HepG2 (cell line): ENCODE measurements around the gene SPATC1L. TPM values are rescaled to one million over a fixed set of nuclear protein-coding genes. Genes with fewer than 3 reads are reported as not detected.
A peak's percentile ranks its signal among the peaks of the same experiment; 100 is the strongest.

Experiments
- ATAC-seq: fragments of 200-7000 bp; cut with Tn5 transposase; 3 replicates; pipeline ENCODE4 v1.9.1; 2020; ENCODE audit warnings: mild to moderate bottlenecking, moderate library complexity
- BruUV-seq: library from RNA; stranded (reverse); fragments of 400-500 nt; replicated peaks from 2 replicates; lab custom pipeline; 2021; lab: Mats Ljungman, UMichigan
- CTCF ChIA-PET: fragments of 300-600 bp; formaldehyde crosslinking; extraction: SDS; loops from one replicate; lab custom pipeline; 2021; ENCODE audit warnings: low total read pairs, inconsistent platforms, low intra/inter-chr PET ratio; lab: Yijun Ruan, JAX
- POLR2A ChIA-PET: fragments of 350-600 bp; sonication (Branson Sonifier 250); formaldehyde crosslinking; loops from one replicate; lab custom pipeline; 2020; ENCODE audit warnings: antibody characterized with exemption, inconsistent platforms; lab: Yijun Ruan, JAX
- DNase-seq: peaks from one replicate; pipeline ENCODE4 v3.0.0-alpha.2; 2015; ENCODE audit warnings: low spot score
- FAIRE-seq: peaks from 3 replicates; lab custom pipeline; 2011; peaks lifted over from hg19 to GRCh38; lab: Jason Lieb, UNC
- H2AFZ ChIP-seq: one replicate; pipeline ENCODE4 v1.6.1; 2011; ENCODE audit warnings: low read length, inconsistent platforms
- H3K27ac ChIP-seq: fragments of 300-600 bp; 3 replicates; pipeline ENCODE4 v1.8.0; 2011; ENCODE audit warnings: mixed run types, mild to moderate bottlenecking, mixed read lengths, low read length, inconsistent platforms; ENCODE audit not compliant: insufficient read depth; ENCODE audit errors: extremely low read length
- H3K27me3 ChIP-seq, 2 experiments: fragments of 200-600 bp in 1 of 2; 2 replicates in 1 of 2; 3 replicates in 1 of 2; pipeline versions ENCODE4 v1.6.0 to v1.8.0; 2011; ENCODE audit warnings: low read length in 2 of 2, mild to moderate bottlenecking in 2 of 2, moderate library complexity in 2 of 2, inconsistent platforms in 1 of 2; ENCODE audit not compliant: insufficient read depth in 2 of 2, control insufficient read depth in 1 of 2
- H3K36me3 ChIP-seq, 2 experiments: fragments of 200-600 bp in 1 of 2; replicated peaks in 1 of 2; 2 replicates in 1 of 2; 3 replicates in 1 of 2; pipeline versions ENCODE4 v1.5.1 to v1.8.0; 2011; ENCODE audit warnings: low read length in 2 of 2, inconsistent platforms in 1 of 2; ENCODE audit not compliant: insufficient read depth in 2 of 2, control insufficient read depth in 1 of 2
- H3K4me1 ChIP-seq: 2 replicates; pipeline ENCODE4 v1.5.1; 2012; ENCODE audit warnings: low read length, inconsistent platforms; ENCODE audit not compliant: insufficient read depth
- H3K4me2 ChIP-seq: 2 replicates; pipeline ENCODE4 v1.6.0; 2011; ENCODE audit warnings: low read depth, low read length, inconsistent platforms
- H3K4me3 ChIP-seq, 3 experiments: fragments of 200-600 bp in 1 of 3; sonication (generic), shearing (Covaris generic) in 1 of 3; replicated peaks in 1 of 3; 2 replicates each; pipeline ENCODE4 v1.5.1; 2011 to 2016; ENCODE audit warnings: low read length in 3 of 3, inconsistent platforms in 2 of 3, low read depth in 2 of 3, mild to moderate bottlenecking in 2 of 3, control low read depth in 1 of 3, mixed read lengths in 1 of 3; ENCODE audit not compliant: insufficient read depth in 1 of 3
- H3K79me2 ChIP-seq: one replicate; pipeline ENCODE4 v1.6.1; 2011; ENCODE audit warnings: low read length, inconsistent platforms; ENCODE audit not compliant: insufficient read depth
- H3K9ac ChIP-seq: 2 replicates; pipeline ENCODE4 v1.6.0; 2011; ENCODE audit warnings: mild to moderate bottlenecking, low read depth, low read length, inconsistent platforms; ENCODE audit not compliant: insufficient read depth
- H3K9me3 ChIP-seq: 2 replicates; pipeline ENCODE4 v1.5.1; 2012; ENCODE audit warnings: mild to moderate bottlenecking, low read length
- H4K20me1 ChIP-seq: 2 replicates; pipeline ENCODE4 v1.6.0; 2011; ENCODE audit warnings: inconsistent platforms, mild to moderate bottlenecking, low read length, moderate library complexity; ENCODE audit not compliant: insufficient read depth
- KAT8 ChIP-seq: IDR thresholded peaks from 2 replicates; pipeline ENCODE4 v1.6.1; 2016; ENCODE audit warnings: missing genetic modification reagents, missing compliant biosample characterization
- ZC3H13 ChIP-seq: sonication (generic); formaldehyde crosslinking; IDR thresholded peaks from 2 replicates; pipeline ENCODE4 v1.8.1; 2023; ENCODE audit warnings: mild to moderate bottlenecking, missing genetic modification reagents, moderate library complexity
- WGBS: methylation state at CpG from one replicate; pipeline ENCODE4 v1.1.6; 2017; ENCODE audit warnings: low lambda C conversion rate; 5-methylcytosine and 5-hydroxymethylcytosine counted together
- in situ Hi-C: cut with HindIII; loops from 2 replicates; pipeline ENCODE4 v1.10.0; 2017; ENCODE audit warnings: low pct_unique_long_range_greater_than_20kb; ENCODE audit not compliant: extremely low pct_ligation_motif_present
- intact Hi-C: fragments of 100-400 bp; cut with micrococcal nuclease; formaldehyde crosslinking; loops from one replicate; pipeline ENCODE4 v1.10.0; 2022; ENCODE audit not compliant: unreplicated experiment
- polyA plus RNA-seq, 8 experiments: library from polyadenylated mRNA; depleted of rRNA in 3 of 8; stranded (reverse) in 7 of 8; unstranded in 1 of 8; fragments of >200 nt; fragmentation: Illumina TruSeq in 4 of 8; extraction: Trizol in 4 of 8; gene quantifications; 2 replicates each; pipeline versions ENCODE4 v1.2.1 to v1.2.3, GENCODE V29; 2011 to 2016; ENCODE audit warnings: low read depth in 4 of 8, missing spikeins in 1 of 8, mixed read lengths in 1 of 8; ENCODE audit not compliant: insufficient read depth in 1 of 8
- total RNA-seq, 5 experiments: library from RNA; depleted of rRNA; stranded (reverse); fragments of >200 nt; fragmentation: Illumina TruSeq; extraction: Trizol; gene quantifications; 2 replicates each; pipeline ENCODE4 v1.2.3, GENCODE V29; 2016; ENCODE audit warnings: low read depth in 1 of 5
- TF ChIP-seq, protein P1 (sequence below): sonication (generic); formaldehyde crosslinking; IDR thresholded peaks from 2 replicates; pipeline ENCODE4 v1.4.0; 2020; ENCODE audit warnings: mild to moderate bottlenecking, missing genetic modification reagents

Gene SPATC1L
- total and polyA plus RNA-seq, 2 of the 13 experiments (the other 11 are each of a cell fraction or from before 2014, with no cell fraction given), result 1.4 to 3.3 TPM

DNA sequence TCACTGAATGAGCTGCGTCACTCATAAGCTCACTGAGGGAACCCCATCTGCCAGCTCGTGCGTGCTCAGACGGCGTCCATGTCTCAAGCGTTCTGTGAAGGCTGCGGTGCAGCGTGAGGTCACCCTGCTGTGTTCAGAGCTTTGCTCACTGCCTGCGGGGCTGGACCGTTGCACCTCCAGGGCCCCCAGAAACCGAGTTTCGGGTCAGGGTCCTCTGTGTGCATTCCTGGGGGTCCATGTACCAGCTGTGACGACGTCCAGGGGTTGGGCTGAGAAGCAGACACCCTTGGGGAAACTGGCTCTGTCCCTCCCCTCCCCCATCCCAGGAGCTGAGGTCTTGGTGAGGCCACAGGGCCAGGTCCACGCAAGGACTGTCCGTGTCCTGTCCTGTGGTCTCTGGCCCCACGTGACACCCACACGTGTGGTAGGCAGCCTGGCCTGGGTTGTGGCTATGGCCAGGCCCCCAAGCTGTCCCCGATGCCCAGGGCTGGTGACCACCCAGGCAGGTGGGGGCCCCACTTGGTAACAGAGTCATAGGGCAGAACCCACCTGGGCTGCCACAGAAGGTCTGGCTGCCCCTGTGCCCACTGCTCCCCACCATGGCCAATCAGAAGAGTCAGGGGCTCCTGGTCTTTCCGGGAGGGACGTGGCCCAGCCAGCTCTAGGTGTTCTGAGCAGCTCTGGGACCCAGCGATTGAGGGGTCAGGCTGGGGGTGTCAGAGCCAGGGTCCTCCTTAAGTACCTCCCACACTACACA is 53.2 kb downstream of the SPATC1L start:
- ChIA-PET POLR2A (no interaction called here), CTCF (no interaction called here)
- ATAC-seq, result no peak
- H3K79me2 ChIP-seq, result no peaks in the 10 kb centered on the region
- H3K4me1 ChIP-seq, result no peaks in the 10 kb centered on the region
- in situ Hi-C loops, result no loop called here
- H3K27ac ChIP-seq, result no peak overlapping the region
- no peaks in the 10 kb centered on the region for H3K9me3 ChIP-seq
- intact Hi-C loops, result no loop called here
- BruUV-seq, result no TSS peak
- H3K9ac ChIP-seq, result no peak overlapping the region
- H2AFZ ChIP-seq, result no peak overlapping the region
- H3K27me3 ChIP-seq, result no peaks in the 10 kb centered on the region
- H3K36me3 ChIP-seq, result no peaks in the 10 kb centered on the region
- no peak for DNase-seq
- WGBS, result 93% methylated on average over 6 of the region's 22 CpGs
- TF ChIP-seq, protein P1, sequence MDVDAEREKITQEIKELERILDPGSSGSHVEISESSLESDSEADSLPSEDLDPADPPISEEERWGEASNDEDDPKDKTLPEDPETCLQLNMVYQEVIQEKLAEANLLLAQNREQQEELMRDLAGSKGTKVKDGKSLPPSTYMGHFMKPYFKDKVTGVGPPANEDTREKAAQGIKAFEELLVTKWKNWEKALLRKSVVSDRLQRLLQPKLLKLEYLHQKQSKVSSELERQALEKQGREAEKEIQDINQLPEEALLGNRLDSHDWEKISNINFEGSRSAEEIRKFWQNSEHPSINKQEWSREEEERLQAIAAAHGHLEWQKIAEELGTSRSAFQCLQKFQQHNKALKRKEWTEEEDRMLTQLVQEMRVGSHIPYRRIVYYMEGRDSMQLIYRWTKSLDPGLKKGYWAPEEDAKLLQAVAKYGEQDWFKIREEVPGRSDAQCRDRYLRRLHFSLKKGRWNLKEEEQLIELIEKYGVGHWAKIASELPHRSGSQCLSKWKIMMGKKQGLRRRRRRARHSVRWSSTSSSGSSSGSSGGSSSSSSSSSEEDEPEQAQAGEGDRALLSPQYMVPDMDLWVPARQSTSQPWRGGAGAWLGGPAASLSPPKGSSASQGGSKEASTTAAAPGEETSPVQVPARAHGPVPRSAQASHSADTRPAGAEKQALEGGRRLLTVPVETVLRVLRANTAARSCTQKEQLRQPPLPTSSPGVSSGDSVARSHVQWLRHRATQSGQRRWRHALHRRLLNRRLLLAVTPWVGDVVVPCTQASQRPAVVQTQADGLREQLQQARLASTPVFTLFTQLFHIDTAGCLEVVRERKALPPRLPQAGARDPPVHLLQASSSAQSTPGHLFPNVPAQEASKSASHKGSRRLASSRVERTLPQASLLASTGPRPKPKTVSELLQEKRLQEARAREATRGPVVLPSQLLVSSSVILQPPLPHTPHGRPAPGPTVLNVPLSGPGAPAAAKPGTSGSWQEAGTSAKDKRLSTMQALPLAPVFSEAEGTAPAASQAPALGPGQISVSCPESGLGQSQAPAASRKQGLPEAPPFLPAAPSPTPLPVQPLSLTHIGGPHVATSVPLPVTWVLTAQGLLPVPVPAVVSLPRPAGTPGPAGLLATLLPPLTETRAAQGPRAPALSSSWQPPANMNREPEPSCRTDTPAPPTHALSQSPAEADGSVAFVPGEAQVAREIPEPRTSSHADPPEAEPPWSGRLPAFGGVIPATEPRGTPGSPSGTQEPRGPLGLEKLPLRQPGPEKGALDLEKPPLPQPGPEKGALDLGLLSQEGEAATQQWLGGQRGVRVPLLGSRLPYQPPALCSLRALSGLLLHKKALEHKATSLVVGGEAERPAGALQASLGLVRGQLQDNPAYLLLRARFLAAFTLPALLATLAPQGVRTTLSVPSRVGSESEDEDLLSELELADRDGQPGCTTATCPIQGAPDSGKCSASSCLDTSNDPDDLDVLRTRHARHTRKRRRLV, result no peak
- TF ChIP-seq ZC3H13 (CRISPR knock-in tag), result 0 out of 2 replicates have a peak, but pooled peaks have one; percentile 4
- no peak for TF ChIP-seq KAT8 (CRISPR knock-in tag)
- H4K20me1 ChIP-seq, result peaks cover 4% of the 10 kb centered on the region; the same call in 1 of the 2 replicates
- H3K4me3 ChIP-seq, result no peak overlapping the region
- H3K4me2 ChIP-seq, result no peak overlapping the region
- FAIRE-seq, result no peak
